Chondrocyte (in vitro differentiated cells): ENCODE measurements around the gene TMEM131L. TPM values are rescaled to one million over a fixed set of nuclear protein-coding genes. Genes with fewer than 3 reads are reported as not detected.
"Not testable (repeated sequence)": the region's sequence is repeated elsewhere in the genome, so short reads cannot be mapped to it uniquely, and the experiment has no call there.

Source experiments
- DNase-seq: peaks from one replicate; pipeline ENCODE4 v3.0.0; 2021; ENCODE audit warnings: mixed read lengths, low spot score
- H3K27ac Mint-ChIP-seq: one replicate; pipeline ENCODE4 v1.8.0; 2021; ENCODE audit warnings: mild to moderate bottlenecking, moderate library complexity, mixed read lengths; ENCODE audit not compliant: unreplicated experiment
- H3K27me3 Mint-ChIP-seq: 2 replicates; pipeline ENCODE4 v1.8.0; 2021; ENCODE audit warnings: low read depth, mixed read lengths
- H3K36me3 Mint-ChIP-seq: 2 replicates; pipeline ENCODE4 v1.8.0; 2021; ENCODE audit warnings: low read depth, mixed read lengths
- H3K4me1 Mint-ChIP-seq: 2 replicates; pipeline ENCODE4 v1.8.0; 2021; ENCODE audit warnings: low read depth, mild to moderate bottlenecking, mixed read lengths
- H3K4me3 Mint-ChIP-seq: one replicate; pipeline ENCODE4 v1.8.0; 2021; ENCODE audit warnings: mild to moderate bottlenecking, moderate library complexity, mixed read lengths; ENCODE audit not compliant: unreplicated experiment
- H3K9me3 Mint-ChIP-seq: 2 replicates; pipeline ENCODE4 v1.8.0; 2021; ENCODE audit warnings: low read depth, mixed read lengths
- CTCF ChIP-seq: fragments of 200-600 bp; sonication (generic); IDR thresholded peaks from 2 replicates; pipeline ENCODE4 v1.5.0; 2021; ENCODE audit warnings: antibody characterized with exemption, mild to moderate bottlenecking, moderate library complexity
- total RNA-seq: library from RNA; stranded (reverse); gene quantifications from 3 replicates; pipeline ENCODE4 v1.2.1, GENCODE V29; 2021

Gene TMEM131L
- total RNA-seq, 1 donor from 2014 or later = 8.4 TPM

GRCh38 chr4:153661215-153661822, 195.2 kb downstream of the TMEM131L start:
- no peak for DNase-seq
- no peak for TF ChIP-seq CTCF
- no peak overlapping the region for H3K27ac Mint-ChIP-seq
- H3K36me3 Mint-ChIP-seq = peaks cover 9% of the 10 kb centered on the region
- H3K27me3 Mint-ChIP-seq = no peaks in the 10 kb centered on the region
- no peak overlapping the region for H3K4me3 Mint-ChIP-seq
- peaks cover 5% of the 10 kb centered on the region for H3K4me1 Mint-ChIP-seq
- H3K9me3 Mint-ChIP-seq = peaks cover 15% of the 10 kb centered on the region

GRCh38 chr4:153661908-153662307, 195.7 kb downstream of the TMEM131L start:
- Mint-ChIP-seq H3K4me3 (no peak overlapping the region), H3K27me3 (no peaks in the 10 kb centered on the region), H3K4me1 (no peaks in the 10 kb centered on the region), H3K27ac (no peak overlapping the region), H3K36me3 (peaks cover 9% of the 10 kb centered on the region), H3K9me3 (peaks cover 15% of the 10 kb centered on the region)
- no peak for TF ChIP-seq CTCF
- no peak for DNase-seq

GRCh38 chr4:153663667-153664066, 197.5 kb downstream of the TMEM131L start:
- no peak overlapping the region for H3K4me3 Mint-ChIP-seq
- peaks cover 15% of the 10 kb centered on the region for H3K9me3 Mint-ChIP-seq
- TF ChIP-seq CTCF = no peak
- peaks cover 1% of the 10 kb centered on the region for H3K27me3 Mint-ChIP-seq
- no peaks in the 10 kb centered on the region for H3K4me1 Mint-ChIP-seq
- no peak overlapping the region for H3K27ac Mint-ChIP-seq
- no peak for DNase-seq
- H3K36me3 Mint-ChIP-seq = peaks cover 9% of the 10 kb centered on the region

- H3K27me3 Mint-ChIP-seq, DNase-seq, H3K27ac Mint-ChIP-seq, H3K36me3 Mint-ChIP-seq, H3K4me3 Mint-ChIP-seq, H3K4me1 Mint-ChIP-seq: not testable (repeated sequence)
- H3K9me3 Mint-ChIP-seq = peaks cover 15% of the 10 kb centered on the region
Measured at GRCh38 chr4:153666505-153666904, 200.3 kb downstream of the TMEM131L start.

- no peak overlapping the region for H3K4me3 Mint-ChIP-seq
- no peak for TF ChIP-seq CTCF
- DNase-seq = no peak
- H3K36me3 Mint-ChIP-seq = peaks cover 7% of the 10 kb centered on the region
- peaks cover 3% of the 10 kb centered on the region for H3K27me3 Mint-ChIP-seq
- no peaks in the 10 kb centered on the region for H3K4me1 Mint-ChIP-seq
- no peak overlapping the region for H3K27ac Mint-ChIP-seq
- peaks cover 20% of the 10 kb centered on the region for H3K9me3 Mint-ChIP-seq
Measured at GRCh38 chr4:153668647-153669046, 202.5 kb downstream of the TMEM131L start.

- no peak for DNase-seq
- H3K36me3 Mint-ChIP-seq = peaks cover 6% of the 10 kb centered on the region
- peaks cover 3% of the 10 kb centered on the region for H3K27me3 Mint-ChIP-seq
- H3K9me3 Mint-ChIP-seq = peaks cover 28% of the 10 kb centered on the region
- H3K4me3 Mint-ChIP-seq = no peak overlapping the region
- no peak overlapping the region for H3K27ac Mint-ChIP-seq
- no peaks in the 10 kb centered on the region for H3K4me1 Mint-ChIP-seq
- TF ChIP-seq CTCF = no peak
Measured at GRCh38 chr4:153669838-153670237, 203.7 kb downstream of the TMEM131L start.
